ENCODE results near the gene TRIM9. TPM values are rescaled to one million over a fixed set of nuclear protein-coding genes. Genes with fewer than 3 reads are reported as not detected.

Gene TRIM9
- total RNA-seq, 1 experiment from 2014 or later = 9.8 TPM

DNA sequence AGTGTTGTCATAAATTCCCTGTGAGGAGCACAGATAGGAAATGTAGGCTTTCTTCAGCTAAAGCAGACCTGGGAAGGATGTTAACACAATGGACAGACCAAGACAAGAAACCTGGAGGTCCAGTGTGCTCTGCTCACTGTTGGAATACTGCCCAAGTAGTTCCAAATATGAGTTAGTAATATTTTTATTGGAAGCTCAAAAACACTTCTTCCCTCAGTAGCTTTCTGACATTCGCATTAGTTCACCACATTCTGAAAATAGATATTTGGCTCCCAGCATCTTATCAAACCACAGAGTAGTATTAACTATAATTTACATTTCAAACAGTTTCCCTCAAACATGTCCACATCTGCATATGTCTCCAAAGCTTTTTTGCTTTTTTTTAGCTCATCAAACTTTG lies 75.8 kb downstream of the TRIM9 start:
- Histone ChIP-seq H3K4me1 (ENCODE audit: insufficient read depth, low read length, poor library complexity, severe bottlenecking) (peaks cover 1% of the 10 kb centered on the region), H3K27ac (ENCODE audit: low read depth, low read length, poor library complexity, severe bottlenecking) (no peak overlapping the region), H3K9me3 (ENCODE audit: low read depth, low read length, poor library complexity, severe bottlenecking) (no peaks in the 10 kb centered on the region), H3K27me3 (replicated peaks; ENCODE audit: insufficient read depth, low read depth, low read length, poor library complexity) (no peaks in the 10 kb centered on the region), H3K36me3 (ENCODE audit: insufficient read depth, low read length, poor library complexity, severe bottlenecking) (no peaks in the 10 kb centered on the region), H3K4me3 (ENCODE audit: low read depth, low read length, poor library complexity, severe bottlenecking) (no peak overlapping the region)
- BruUV-seq (replicated peaks) = no TSS peak
- intact Hi-C loops (cut with micrococcal nuclease; ENCODE audit: unreplicated experiment) = no loop called here
- ChIA-PET CTCF (no interaction called here), POLR2A (ENCODE audit: low non-redundant PET) (no interaction called here)
- TF ChIP-seq, protein P1, sequence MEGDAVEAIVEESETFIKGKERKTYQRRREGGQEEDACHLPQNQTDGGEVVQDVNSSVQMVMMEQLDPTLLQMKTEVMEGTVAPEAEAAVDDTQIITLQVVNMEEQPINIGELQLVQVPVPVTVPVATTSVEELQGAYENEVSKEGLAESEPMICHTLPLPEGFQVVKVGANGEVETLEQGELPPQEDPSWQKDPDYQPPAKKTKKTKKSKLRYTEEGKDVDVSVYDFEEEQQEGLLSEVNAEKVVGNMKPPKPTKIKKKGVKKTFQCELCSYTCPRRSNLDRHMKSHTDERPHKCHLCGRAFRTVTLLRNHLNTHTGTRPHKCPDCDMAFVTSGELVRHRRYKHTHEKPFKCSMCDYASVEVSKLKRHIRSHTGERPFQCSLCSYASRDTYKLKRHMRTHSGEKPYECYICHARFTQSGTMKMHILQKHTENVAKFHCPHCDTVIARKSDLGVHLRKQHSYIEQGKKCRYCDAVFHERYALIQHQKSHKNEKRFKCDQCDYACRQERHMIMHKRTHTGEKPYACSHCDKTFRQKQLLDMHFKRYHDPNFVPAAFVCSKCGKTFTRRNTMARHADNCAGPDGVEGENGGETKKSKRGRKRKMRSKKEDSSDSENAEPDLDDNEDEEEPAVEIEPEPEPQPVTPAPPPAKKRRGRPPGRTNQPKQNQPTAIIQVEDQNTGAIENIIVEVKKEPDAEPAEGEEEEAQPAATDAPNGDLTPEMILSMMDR (conservative IDR thresholded peaks at IDR 0.05; ENCODE audit: low read depth, low read length) = no peak
- no peak for TF ChIP-seq EZH2 (IDR thresholded peaks at IDR 0.05; ENCODE audit: borderline replicate concordance, low read depth, low read length, poor library complexity, severe bottlenecking)
- DNase-seq (ENCODE audit: low spot score) = no peak

DNA sequence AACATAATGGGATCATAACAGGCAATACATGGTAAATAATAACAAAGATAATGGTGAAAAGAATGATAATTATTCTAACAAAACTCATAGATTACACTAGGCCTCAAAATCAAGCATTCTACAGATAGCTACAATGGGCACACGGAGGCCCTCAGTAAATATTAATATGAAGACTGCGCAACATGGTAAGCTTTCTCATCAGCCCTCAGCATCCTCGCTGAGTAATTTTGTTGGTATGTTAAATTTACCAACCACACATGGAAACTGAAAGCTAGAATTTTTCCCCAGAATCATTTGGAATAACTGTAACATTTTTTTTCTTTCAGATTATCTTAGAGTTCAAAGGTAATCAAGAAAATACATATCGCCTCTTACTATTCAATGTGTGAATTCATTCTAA lies 76.4 kb downstream of the TRIM9 start:
- Histone ChIP-seq H3K4me3 (ENCODE audit: low read depth, low read length, poor library complexity, severe bottlenecking) (no peak overlapping the region), H3K27me3 (replicated peaks; ENCODE audit: insufficient read depth, low read depth, low read length, poor library complexity) (no peaks in the 10 kb centered on the region), H3K9me3 (ENCODE audit: low read depth, low read length, poor library complexity, severe bottlenecking) (no peaks in the 10 kb centered on the region), H3K4me1 (ENCODE audit: insufficient read depth, low read length, poor library complexity, severe bottlenecking) (peaks cover 5% of the 10 kb centered on the region), H3K27ac (ENCODE audit: low read depth, low read length, poor library complexity, severe bottlenecking) (no peak overlapping the region), H3K36me3 (ENCODE audit: insufficient read depth, low read length, poor library complexity, severe bottlenecking) (no peaks in the 10 kb centered on the region)
- BruUV-seq (replicated peaks) = no TSS peak
- intact Hi-C loops (cut with micrococcal nuclease; ENCODE audit: unreplicated experiment) = no loop called here
- ChIA-PET CTCF (interaction anchor here (0.7 kb wide), 1 partner anchor 204 kb away, joined by 6 read pairs; no protein-coding TSS in a partner anchor), POLR2A (ENCODE audit: low non-redundant PET) (interaction anchor here (0.7 kb wide), 1 partner anchor 10 kb away, joined by 23 read pairs; no protein-coding TSS in a partner anchor)
- no peak for TF ChIP-seq EZH2 (IDR thresholded peaks at IDR 0.05; ENCODE audit: borderline replicate concordance, low read depth, low read length, poor library complexity, severe bottlenecking)
- TF ChIP-seq, protein P1 (conservative IDR thresholded peaks at IDR 0.05; ENCODE audit: low read depth, low read length) = no peak
- DNase-seq (ENCODE audit: low spot score) = no peak

DNA sequence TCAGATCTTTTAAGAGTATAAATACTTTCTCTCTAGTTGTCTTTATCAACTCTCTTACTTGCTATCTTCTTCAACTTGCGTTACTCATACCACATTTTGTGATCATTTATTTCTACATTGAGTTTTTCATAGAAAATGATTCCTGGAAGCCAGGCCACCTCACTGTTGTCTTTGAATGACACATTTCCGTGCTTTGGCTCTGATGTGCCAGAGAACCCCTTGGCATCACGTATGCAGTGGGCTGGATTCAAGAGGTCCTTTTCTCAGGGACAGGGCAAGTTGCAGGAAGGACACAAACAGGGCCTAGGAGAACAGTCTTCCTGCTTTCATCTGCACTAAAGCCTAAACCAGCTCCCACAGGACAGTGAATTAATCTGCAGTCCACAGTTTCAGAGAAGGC lies 80.3 kb downstream of the TRIM9 start:
- no peak for DNase-seq (ENCODE audit: low spot score)
- intact Hi-C loops (cut with micrococcal nuclease; ENCODE audit: unreplicated experiment) = no loop called here
- no TSS peak for BruUV-seq (replicated peaks)

More for the DNA sequence above, 80.3 kb downstream of the TRIM9 start:
- TF ChIP-seq, protein P1 (conservative IDR thresholded peaks at IDR 0.05; ENCODE audit: low read depth, low read length) = no peak
- TF ChIP-seq EZH2 (IDR thresholded peaks at IDR 0.05; ENCODE audit: borderline replicate concordance, low read depth, low read length, poor library complexity, severe bottlenecking) = no peak
- ChIA-PET POLR2A (ENCODE audit: low non-redundant PET) (no interaction called here), CTCF (no interaction called here)
- Histone ChIP-seq H3K27ac (ENCODE audit: low read depth, low read length, poor library complexity, severe bottlenecking) (no peak overlapping the region), H3K9me3 (ENCODE audit: low read depth, low read length, poor library complexity, severe bottlenecking) (no peaks in the 10 kb centered on the region), H3K4me3 (ENCODE audit: low read depth, low read length, poor library complexity, severe bottlenecking) (no peak overlapping the region), H3K4me1 (ENCODE audit: insufficient read depth, low read length, poor library complexity, severe bottlenecking) (peaks cover 5% of the 10 kb centered on the region), H3K36me3 (ENCODE audit: insufficient read depth, low read length, poor library complexity, severe bottlenecking) (no peaks in the 10 kb centered on the region), H3K27me3 (replicated peaks; ENCODE audit: insufficient read depth, low read depth, low read length, poor library complexity) (no peaks in the 10 kb centered on the region)

Measured in A673 (cell line).